ENCODE measurements around the gene HFE.
"Not testable (repeated sequence)": the region's sequence is repeated elsewhere in the genome, so short reads cannot be mapped to it uniquely, and the experiment has no call there.

Gene HFE, protein sequence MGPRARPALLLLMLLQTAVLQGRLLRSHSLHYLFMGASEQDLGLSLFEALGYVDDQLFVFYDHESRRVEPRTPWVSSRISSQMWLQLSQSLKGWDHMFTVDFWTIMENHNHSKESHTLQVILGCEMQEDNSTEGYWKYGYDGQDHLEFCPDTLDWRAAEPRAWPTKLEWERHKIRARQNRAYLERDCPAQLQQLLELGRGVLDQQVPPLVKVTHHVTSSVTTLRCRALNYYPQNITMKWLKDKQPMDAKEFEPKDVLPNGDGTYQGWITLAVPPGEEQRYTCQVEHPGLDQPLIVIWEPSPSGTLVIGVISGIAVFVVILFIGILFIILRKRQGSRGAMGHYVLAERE

DNA sequence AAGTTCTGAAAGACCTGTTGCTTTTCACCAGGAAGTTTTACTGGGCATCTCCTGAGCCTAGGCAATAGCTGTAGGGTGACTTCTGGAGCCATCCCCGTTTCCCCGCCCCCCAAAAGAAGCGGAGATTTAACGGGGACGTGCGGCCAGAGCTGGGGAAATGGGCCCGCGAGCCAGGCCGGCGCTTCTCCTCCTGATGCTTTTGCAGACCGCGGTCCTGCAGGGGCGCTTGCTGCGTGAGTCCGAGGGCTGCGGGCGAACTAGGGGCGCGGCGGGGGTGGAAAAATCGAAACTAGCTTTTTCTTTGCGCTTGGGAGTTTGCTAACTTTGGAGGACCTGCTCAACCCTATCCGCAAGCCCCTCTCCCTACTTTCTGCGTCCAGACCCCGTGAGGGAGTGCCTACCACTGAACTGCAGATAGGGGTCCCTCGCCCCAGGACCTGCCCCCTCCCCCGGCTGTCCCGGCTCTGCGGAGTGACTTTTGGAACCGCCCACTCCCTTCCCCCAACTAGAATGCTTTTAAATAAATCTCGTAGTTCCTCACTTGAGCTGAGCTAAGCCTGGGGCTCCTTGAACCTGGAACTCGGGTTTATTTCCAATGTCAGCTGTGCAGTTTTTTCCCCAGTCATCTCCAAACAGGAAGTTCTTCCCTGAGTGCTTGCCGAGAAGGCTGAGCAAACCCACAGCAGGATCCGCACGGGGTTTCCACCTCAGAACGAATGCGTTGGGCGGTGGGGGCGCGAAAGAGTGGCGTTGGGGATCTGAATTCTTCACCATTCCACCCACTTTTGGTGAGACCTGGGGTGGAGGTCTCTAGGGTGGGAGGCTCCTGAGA, at the start of gene HFE:
Gene HFE, plus strand, starts transcription at position 146 of the 832 bp plus-strand sequence. Its CDS starts 12 bp downstream, at position 158.
- peak; percentile 22 to 27 for ATAC-seq

GRCh38 chr6:26041946-26042345, 45.3 kb upstream of the HFE start:
- ATAC-seq = no peak

- peak; percentile 88 to 90 for ATAC-seq
Measured at GRCh38 chr6:26043384-26044139, 43.7 kb upstream of the HFE start.

DNA sequence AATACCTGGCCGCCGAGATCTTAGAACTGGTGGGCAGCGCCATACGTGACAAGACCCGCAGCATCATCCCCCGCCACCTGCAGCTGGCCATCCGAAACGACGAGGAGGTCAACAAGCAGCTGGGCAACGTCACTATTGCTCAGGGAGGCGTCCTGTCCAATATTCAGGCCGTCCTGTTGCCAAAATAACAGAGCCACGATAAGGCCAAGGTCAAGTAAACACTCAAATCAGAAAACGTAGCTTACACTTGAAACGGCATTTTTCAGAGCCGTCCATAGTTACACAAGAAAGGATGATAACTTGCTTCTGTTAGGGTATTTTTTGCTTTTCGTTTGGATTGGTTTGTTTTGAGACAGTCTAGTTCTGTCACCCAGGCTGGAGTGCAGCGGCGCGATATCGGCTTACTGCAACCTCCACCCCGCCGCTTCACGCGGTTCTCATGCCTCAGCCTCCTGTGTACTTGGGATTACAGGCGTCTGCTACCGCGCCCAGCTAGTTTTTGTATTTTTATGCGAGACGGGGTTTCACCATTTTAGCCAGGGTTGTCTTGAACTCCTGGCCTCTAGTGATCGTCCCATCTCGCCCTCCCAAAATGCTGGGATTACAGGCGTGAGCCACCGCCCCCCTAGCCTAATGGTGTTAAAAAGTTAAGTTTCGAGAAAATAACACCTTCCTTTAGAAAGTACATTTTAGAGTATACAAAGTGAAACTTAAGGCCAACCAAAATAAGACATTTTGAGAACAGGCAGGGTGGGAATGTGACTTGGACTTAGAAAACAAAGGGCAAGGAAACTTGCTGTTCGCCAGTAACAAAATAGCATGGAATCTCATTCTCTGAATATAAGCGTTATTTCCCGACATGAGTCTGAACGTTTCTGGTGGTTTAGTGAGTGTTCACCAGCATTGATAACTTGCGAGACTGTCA, 42.8 kb upstream of the HFE start:
- ATAC-seq = peak; percentile 1 to 22

DNA sequence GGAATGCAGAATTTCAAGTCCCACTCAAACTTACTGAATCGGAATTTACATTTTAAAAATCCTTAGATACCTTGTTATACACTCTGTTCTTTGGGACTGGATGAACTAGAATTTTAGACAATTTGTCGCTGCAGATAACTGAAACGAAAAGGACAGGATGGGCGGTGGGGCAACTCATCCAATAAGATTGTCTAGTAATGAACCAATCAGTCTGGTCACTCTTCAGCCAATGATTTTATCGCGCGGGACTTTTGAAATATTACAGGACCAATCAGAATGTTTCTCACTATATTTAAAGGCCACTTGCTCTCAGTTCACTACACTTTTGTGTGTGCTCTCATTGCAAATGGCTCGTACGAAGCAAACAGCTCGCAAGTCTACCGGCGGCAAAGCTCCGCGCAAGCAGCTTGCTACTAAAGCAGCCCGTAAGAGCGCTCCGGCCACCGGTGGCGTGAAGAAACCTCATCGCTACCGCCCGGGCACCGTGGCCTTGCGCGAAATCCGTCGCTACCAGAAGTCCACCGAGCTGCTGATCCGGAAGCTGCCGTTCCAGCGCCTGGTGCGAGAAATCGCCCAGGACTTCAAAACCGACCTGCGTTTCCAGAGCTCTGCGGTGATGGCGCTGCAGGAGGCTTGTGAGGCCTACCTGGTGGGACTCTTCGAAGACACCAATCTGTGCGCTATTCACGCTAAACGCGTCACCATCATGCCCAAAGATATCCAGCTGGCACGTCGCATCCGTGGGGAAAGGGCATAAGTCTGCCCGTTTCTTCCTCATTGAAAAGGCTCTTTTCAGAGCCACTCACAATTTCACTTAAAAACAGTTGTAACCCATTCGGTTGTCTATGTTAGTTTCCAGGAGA, 41.9 kb upstream of the HFE start:
- peak; percentile 65 to 66 for ATAC-seq

DNA sequence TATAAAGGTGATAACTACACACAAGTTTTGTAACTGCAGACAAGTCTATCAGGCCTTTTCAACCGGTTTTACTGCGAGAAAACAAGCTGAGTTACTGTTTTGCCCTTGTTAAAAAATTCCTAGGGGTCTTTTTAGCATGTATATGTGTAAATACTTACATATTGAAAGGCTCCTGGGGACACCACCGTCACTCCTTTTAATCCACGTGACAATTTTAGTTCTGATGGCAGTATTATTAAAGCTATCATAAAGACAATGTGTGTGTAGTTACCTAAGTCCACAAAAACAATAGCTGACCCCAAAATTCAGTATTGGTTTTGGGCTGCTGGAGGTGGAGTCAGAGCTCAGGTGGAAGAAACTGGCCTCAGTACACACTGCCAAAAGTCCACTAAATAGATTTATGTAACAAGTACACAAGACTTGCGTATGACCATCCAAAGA, 41.3 kb upstream of the HFE start:
- no peak for ATAC-seq

- not testable (repeated sequence) for ATAC-seq
Measured at GRCh38 chr6:26047329-26047728, 39.9 kb upstream of the HFE start.

DNA sequence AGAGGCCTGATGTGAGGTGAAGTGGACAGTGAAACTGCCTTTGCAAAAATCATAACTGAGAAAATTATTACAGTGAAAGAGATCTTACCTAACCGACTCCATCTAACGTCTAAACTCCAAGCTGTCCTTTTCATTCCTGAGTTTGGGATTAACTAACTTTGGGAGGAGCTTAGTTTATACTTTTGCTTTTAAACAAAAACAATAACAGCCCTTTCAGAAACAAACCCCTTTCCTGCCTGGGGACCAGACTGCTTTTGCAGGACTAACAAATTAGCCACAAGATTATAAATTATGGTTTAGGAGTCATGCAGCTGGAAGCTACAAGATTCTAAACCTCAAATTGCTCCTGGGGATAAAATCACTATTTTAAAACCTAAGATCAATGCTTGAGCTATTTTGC, 38.6 kb upstream of the HFE start:
- ATAC-seq = no peak

DNA sequence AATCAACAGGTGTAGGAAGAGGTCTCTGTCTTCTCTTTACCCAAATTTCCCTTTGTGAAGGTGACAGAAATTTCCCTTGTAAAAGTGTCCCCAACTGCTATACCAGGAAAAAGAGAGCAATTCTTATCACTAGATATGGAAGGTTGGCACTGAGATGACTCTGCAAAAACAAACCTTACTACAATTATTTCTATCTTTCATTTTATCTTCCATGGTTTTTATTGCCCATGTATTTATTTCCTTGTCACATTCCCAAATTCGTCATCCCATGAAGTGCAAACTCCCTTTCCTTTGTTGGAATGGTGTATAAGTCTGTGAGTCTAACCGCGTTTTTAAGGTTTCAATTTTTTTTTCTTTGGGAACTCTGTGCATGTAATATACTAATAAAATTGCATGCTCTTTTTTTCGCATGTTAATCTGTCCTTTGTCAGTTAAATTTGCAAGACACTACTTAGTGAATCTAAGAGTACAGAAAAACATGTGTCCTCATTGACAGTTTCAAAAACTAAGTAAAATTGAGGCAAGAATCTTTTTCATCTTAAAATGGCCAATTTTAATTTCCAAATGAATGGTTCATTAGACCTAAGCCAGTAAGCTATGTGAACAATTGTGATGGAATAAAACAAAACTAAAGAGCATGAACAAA, 35.4 kb upstream of the HFE start:
- ATAC-seq = no peak

GRCh38 chr6:26052762-26053250, 34.4 kb upstream of the HFE start:
- ATAC-seq = not testable (repeated sequence)

DNA sequence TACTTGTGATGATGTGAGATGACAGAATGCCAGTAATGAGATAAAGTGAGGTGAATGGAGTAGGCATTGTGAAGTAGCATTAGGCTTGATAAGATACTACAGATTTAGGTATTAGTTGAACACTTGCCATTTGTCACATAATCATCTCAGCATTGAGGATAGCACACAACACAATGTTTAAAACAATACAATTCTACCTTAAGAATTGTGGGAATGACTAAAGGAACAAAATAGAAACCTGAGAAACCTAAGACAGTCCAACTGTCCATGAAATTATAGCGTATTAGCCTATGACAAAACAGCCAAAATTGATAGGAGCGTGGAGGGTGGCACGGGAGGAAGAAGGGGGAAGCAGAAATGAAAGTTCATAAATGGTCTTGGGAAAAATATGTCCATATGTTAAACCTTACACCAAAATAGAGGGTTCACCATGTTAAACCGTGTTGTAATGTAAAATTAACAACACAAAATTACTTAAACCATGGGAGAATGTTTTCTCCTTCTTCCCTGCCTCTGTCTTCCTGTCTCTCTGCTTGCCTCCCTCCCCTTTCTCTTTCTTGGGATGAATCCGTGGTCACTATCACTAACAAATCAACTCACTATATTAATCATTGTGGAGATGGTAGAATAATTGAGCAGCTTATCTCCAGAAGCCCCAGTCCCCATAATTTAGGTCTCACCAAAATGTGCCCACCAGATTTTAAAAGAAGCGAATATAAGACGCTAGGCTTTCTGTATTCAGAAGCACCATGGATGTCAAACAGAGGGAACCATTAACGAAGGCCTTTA, 33.0 kb upstream of the HFE start:
- no peak for ATAC-seq

DNA sequence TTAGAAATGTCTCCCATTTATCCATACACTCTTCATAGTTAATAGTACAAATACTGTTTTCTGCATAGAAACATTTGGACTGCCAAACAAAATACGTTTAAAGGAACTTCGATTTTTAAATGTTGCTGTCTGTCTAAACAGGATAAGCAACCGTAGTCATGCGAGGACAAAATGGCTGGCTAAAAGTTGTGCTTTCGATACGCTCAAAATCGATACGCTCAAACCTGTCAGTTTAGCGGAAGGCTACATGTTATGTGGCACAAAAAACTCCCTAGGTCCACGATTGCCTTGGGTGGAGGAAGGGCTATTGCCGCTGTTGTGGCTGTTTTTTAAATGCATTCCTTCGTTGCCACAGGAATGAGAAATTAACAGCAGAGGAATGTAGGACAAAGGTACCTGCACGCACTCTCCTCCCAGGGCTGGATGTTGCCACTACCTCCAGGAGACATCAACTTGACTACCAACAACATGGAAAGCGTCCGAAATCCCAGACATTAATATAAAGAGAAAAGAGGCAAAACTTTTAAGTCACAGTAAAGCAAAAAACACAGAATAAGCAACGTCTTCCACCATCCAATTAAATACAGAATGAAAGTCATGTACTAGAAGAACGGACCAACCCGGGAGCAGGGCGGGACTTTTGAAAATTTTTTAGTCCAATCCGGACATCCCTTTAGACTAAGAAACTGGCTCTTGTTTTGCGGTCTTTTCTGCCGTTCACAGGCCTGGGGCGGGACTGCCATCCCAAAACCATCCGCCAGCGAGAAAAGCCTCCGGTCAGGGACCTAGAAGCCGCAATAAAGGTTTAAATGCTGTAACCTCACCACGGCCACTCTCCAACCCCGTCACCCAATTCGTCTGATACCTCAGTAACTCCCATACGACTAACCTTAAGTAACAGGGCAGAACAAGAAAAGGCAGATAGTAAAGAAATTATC, 32.2 kb upstream of the HFE start:
- peak; percentile 66 to 68 for ATAC-seq

- peak; percentile 87 to 89 for ATAC-seq
Measured at GRCh38 chr6:26055719-26056582, 31.3 kb upstream of the HFE start.

GRCh38 chr6:26056583-26057350, 30.5 kb upstream of the HFE start:
- ATAC-seq = no peak

GRCh38 chr6:26057899-26058298, 29.3 kb upstream of the HFE start:
- ATAC-seq = no peak

GRCh38 chr6:26058477-26059033, 28.7 kb upstream of the HFE start:
- not testable (repeated sequence) for ATAC-seq
